Fibroblast of mammary gland (primary cell): ENCODE results near the gene CDH4.

Experiments used
- DNase-seq: peaks from one replicate; pipeline ENCODE4 v3.0.0-alpha.2; 2010; ENCODE audit warnings: low read depth
- H3K4me3 ChIP-seq: 2 replicates; pipeline ENCODE4 v1.5.1; 2011; ENCODE audit warnings: low read depth, mild to moderate bottlenecking, low read length, moderate library complexity; ENCODE audit not compliant: control insufficient read depth
- CTCF ChIP-seq: conservative IDR thresholded peaks from 2 replicates; pipeline ENCODE4 v1.5.1; 2011; ENCODE audit warnings: low read depth, low read length, inconsistent platforms; ENCODE audit not compliant: control insufficient read depth, insufficient read depth

Gene CDH4

GRCh38 chr20:61856626-61857413 is 604.8 kb downstream of the CDH4 start:
- no peak for DNase-seq
- no peak overlapping the region for H3K4me3 ChIP-seq
- TF ChIP-seq CTCF = no peak

- no peak for TF ChIP-seq CTCF
- no peak for DNase-seq
- no peak overlapping the region for H3K4me3 ChIP-seq
Measured at GRCh38 chr20:61857414-61857775, 605.3 kb downstream of the CDH4 start.

GRCh38 chr20:61857884-61858283 is 605.8 kb downstream of the CDH4 start:
- no peak for DNase-seq
- no peak for TF ChIP-seq CTCF
- no peak overlapping the region for H3K4me3 ChIP-seq

- no peak overlapping the region for H3K4me3 ChIP-seq
- TF ChIP-seq CTCF = no peak
- DNase-seq = no peak
Measured at GRCh38 chr20:61859767-61860166, 607.7 kb downstream of the CDH4 start.

- no peak overlapping the region for H3K4me3 ChIP-seq
- no peak for DNase-seq
- TF ChIP-seq CTCF = no peak
Measured at GRCh38 chr20:61860260-61860987, 608.4 kb downstream of the CDH4 start.

- no peak for TF ChIP-seq CTCF
- no peak for DNase-seq
- H3K4me3 ChIP-seq = no peak overlapping the region
Measured at GRCh38 chr20:61861054-61861841, 609.2 kb downstream of the CDH4 start.
